OCI-LY3 (cell line): Measurements from ENCODE around the gene EMX1.

Experiments
- H2AFZ ChIP-seq: fragments of 200-600, 300-600 bp; shearing (Covaris generic); 2 replicates; pipeline ENCODE4 v1.6.0; 2014; ENCODE audit warnings: antibody characterized with exemption, low read depth, low read length
- H3K27ac ChIP-seq: fragments of 200-600, 300-600 bp; sonication (generic); 2 replicates; pipeline ENCODE4 v1.5.1; 2014; ENCODE audit warnings: mild to moderate bottlenecking, low read length, moderate library complexity, mixed read lengths
- H3K27me3 ChIP-seq: fragments of 200-600, 300-600 bp; sonication (generic); 2 replicates; pipeline ENCODE4 v1.6.1; 2014; ENCODE audit warnings: low read depth, low read length, mixed read lengths
- H3K36me3 ChIP-seq: fragments of 200-600, 300-600 bp; sonication (generic); replicated peaks from 2 replicates; pipeline ENCODE3; 2014; ENCODE audit warnings: low read depth, low read length, mixed read lengths
- H3K4me1 ChIP-seq: fragments of 300-600, 200-600 bp; sonication (generic); 2 replicates; pipeline ENCODE4 v1.6.1; 2014; ENCODE audit warnings: low read length, mixed read lengths
- H3K4me2 ChIP-seq: fragments of 200-600, 300-600 bp; sonication (generic); 2 replicates; pipeline ENCODE4 v1.6.1; 2014; ENCODE audit warnings: low read length, mixed read lengths
- H3K4me3 ChIP-seq: fragments of 300-600, 200-600 bp; sonication (generic); 2 replicates; pipeline ENCODE4 v1.5.1; 2014; ENCODE audit warnings: antibody characterized with exemption, mild to moderate bottlenecking, low read length, moderate library complexity
- H3K79me2 ChIP-seq: fragments of 300-600, 200-600 bp; shearing (Covaris generic); 2 replicates; pipeline ENCODE4 v1.6.1; 2014; ENCODE audit warnings: mild to moderate bottlenecking, low read length, mixed read lengths
- H3K9ac ChIP-seq: fragments of 300-600, 200-600 bp; shearing (Covaris generic); 2 replicates; pipeline ENCODE4 v1.6.0; 2014; ENCODE audit warnings: mild to moderate bottlenecking, low read length, moderate library complexity
- H3K9me3 ChIP-seq: fragments of 200-600, 300-600 bp; shearing (Covaris generic); 2 replicates; pipeline ENCODE4 v1.6.1; 2014; ENCODE audit warnings: low read length, mixed read lengths; ENCODE audit not compliant: insufficient read depth
- H4K20me1 ChIP-seq: fragments of 200-600, 300-600 bp; sonication (generic); 2 replicates; pipeline ENCODE4 v1.6.1; 2016; ENCODE audit warnings: low read length, mixed read lengths; ENCODE audit not compliant: insufficient read depth
- EZH2phosphoT487 ChIP-seq: fragments of 200-600 bp; shearing (Covaris generic); IDR thresholded peaks from 2 replicates; pipeline ENCODE4 v1.6.1; 2018; ENCODE audit warnings: antibody characterized with exemption, mixed run types, low read depth
- TF ChIP-seq, protein P1 (sequence below): fragments of 200-600, 300-600 bp; sonication (generic); IDR thresholded peaks from 2 replicates; pipeline ENCODE4 v1.5.1; 2014; ENCODE audit warnings: antibody characterized with exemption, low read length, low read depth

Gene EMX1

DNA sequence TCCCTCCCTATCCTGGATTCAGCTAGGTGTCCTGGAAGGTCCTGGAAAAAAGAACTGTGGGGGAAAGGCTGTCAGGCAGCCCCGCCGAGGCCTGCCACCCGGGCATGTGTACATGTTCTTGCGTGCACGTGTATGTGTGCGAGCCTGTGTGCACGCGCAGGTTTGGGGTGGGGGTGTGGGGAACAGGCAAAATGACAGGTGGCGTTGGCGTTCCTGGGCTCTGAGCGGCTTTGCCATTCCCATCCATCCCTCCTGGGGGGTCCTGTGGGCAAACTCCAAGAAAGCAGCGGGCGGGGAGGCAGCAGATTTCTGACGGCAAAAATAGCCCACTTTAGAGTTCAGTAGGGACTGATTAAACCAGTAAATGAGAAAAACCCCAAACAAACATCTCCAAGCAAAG is 35.6 kb downstream of the EMX1 start:
- H3K4me1 ChIP-seq: peaks cover 18% of the 10 kb centered on the region
- no peaks in the 10 kb centered on the region for H4K20me1 ChIP-seq
- no peak overlapping the region for H2AFZ ChIP-seq
- H3K27me3 ChIP-seq: no peaks in the 10 kb centered on the region
- H3K79me2 ChIP-seq: no peaks in the 10 kb centered on the region
- H3K4me2 ChIP-seq: no peak overlapping the region
- no peaks in the 10 kb centered on the region for H3K36me3 ChIP-seq
- H3K4me3 ChIP-seq: no peak overlapping the region
- no peak overlapping the region for H3K9ac ChIP-seq
- H3K9me3 ChIP-seq: no peaks in the 10 kb centered on the region
- TF ChIP-seq, protein P1, sequence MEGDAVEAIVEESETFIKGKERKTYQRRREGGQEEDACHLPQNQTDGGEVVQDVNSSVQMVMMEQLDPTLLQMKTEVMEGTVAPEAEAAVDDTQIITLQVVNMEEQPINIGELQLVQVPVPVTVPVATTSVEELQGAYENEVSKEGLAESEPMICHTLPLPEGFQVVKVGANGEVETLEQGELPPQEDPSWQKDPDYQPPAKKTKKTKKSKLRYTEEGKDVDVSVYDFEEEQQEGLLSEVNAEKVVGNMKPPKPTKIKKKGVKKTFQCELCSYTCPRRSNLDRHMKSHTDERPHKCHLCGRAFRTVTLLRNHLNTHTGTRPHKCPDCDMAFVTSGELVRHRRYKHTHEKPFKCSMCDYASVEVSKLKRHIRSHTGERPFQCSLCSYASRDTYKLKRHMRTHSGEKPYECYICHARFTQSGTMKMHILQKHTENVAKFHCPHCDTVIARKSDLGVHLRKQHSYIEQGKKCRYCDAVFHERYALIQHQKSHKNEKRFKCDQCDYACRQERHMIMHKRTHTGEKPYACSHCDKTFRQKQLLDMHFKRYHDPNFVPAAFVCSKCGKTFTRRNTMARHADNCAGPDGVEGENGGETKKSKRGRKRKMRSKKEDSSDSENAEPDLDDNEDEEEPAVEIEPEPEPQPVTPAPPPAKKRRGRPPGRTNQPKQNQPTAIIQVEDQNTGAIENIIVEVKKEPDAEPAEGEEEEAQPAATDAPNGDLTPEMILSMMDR: no peak
- TF ChIP-seq EZH2phosphoT487: no peak
- H3K27ac ChIP-seq: no peak overlapping the region

DNA sequence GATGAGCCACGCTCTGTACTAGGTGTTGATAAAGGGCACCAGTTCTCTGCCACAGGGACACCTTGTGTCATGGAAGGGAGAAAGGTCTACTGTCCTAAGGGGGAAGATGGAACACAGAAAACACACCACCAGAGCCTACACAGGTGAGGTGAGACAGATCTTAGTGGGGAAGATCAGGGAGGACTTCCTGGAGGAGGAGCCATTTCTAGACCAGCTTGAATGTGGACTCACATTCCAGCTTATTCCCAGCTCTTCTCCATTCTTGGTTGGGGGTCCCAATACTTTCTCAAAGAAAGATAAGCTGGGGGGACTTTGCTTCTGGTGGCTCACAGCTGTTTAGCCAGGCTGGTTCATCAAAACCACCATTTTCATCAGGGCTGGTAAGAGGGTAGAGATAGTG is 36.2 kb downstream of the EMX1 start:
- no peaks in the 10 kb centered on the region for H3K9me3 ChIP-seq
- no peak overlapping the region for H3K4me3 ChIP-seq
- TF ChIP-seq, protein P1: no peak
- TF ChIP-seq EZH2phosphoT487: no peak
- H3K79me2 ChIP-seq: no peaks in the 10 kb centered on the region
- no peaks in the 10 kb centered on the region for H4K20me1 ChIP-seq
- H3K9ac ChIP-seq: no peak overlapping the region
- H2AFZ ChIP-seq: peak overlapping the region; percentile 68; the same call in 1 of the 2 replicates
- H3K27me3 ChIP-seq: no peaks in the 10 kb centered on the region
- H3K4me2 ChIP-seq: peak overlapping the region; percentile 15; the same call in 1 of the 2 replicates
- no peak overlapping the region for H3K27ac ChIP-seq
- H3K36me3 ChIP-seq: no peaks in the 10 kb centered on the region
- peaks cover 18% of the 10 kb centered on the region for H3K4me1 ChIP-seq

- H3K4me3 ChIP-seq: peak overlapping the region; percentile 25; the same call in 1 of the 2 replicates
- no peak overlapping the region for H3K27ac ChIP-seq
- no peaks in the 10 kb centered on the region for H4K20me1 ChIP-seq
- no peaks in the 10 kb centered on the region for H3K36me3 ChIP-seq
- peaks cover 18% of the 10 kb centered on the region for H3K4me1 ChIP-seq
- H3K27me3 ChIP-seq: no peaks in the 10 kb centered on the region
- peak overlapping the region; percentile 15; the same call in 1 of the 2 replicates for H3K4me2 ChIP-seq
- H3K79me2 ChIP-seq: no peaks in the 10 kb centered on the region
- TF ChIP-seq EZH2phosphoT487: no peak
- TF ChIP-seq, protein P1: no peak
- H3K9ac ChIP-seq: no peak overlapping the region
- no peaks in the 10 kb centered on the region for H3K9me3 ChIP-seq
- H2AFZ ChIP-seq: peak overlapping the region; percentile 68; the same call in 1 of the 2 replicates
Measured at GRCh38 chr2:72953976-72954375, 36.7 kb downstream of the EMX1 start.

DNA sequence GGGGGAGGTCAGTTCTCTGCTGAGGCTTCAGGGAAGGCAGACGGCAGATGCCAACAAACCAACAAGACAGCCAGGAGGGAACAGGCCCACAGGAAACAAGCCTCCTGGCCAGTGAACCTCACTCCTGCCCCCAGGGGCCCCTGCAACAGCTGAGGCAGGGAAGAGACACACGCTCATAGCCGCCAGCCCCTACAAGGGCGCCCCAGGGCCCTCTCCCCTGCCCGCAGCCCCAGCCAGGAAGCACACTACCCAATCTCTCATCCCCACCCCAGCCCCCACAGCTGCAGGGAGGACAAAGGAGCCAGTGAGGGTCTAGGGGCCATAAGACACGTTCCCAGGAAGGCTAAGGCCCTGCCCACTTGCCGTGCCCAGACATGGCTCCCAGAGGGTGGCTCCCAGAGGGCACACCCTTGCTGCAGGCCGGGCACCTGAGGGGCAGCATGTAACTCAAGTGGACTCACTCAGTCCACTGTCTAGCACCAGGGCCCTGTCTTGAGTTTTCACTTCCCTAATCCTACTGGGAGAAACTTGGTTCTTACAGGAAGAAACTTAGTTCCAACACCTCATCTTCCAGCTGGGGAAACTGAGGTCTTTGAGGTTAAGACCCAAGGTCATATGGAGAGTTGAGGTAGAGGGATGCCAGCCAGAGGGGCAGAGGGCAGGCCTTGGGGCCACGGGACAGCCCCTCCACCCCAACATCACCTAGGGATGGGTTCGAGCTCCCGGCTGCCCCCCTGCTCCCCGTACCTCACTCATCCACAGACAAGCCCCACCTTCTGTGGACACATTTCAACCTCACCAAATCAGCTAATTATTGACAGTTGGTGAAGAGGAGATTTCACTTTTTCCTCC is 37.3 kb downstream of the EMX1 start:
- Histone ChIP-seq H3K79me2 (no peaks in the 10 kb centered on the region), H3K27ac (no peak overlapping the region), H4K20me1 (no peaks in the 10 kb centered on the region), H3K9ac (no peak overlapping the region), H3K36me3 (no peaks in the 10 kb centered on the region), H2AFZ (peak overlapping the region; percentile 68; the same call in 1 of the 2 replicates), H3K4me1 (peaks cover 18% of the 10 kb centered on the region), H3K4me3 (peak overlapping the region; percentile 25; the same call in 1 of the 2 replicates), H3K4me2 (no peak overlapping the region; the same call in 1 of the 2 replicates), H3K9me3 (no peaks in the 10 kb centered on the region), H3K27me3 (no peaks in the 10 kb centered on the region)
- TF ChIP-seq, protein P1: no peak
- TF ChIP-seq EZH2phosphoT487: no peak
